OCI-LY1 (cell line): ENCODE measurements around the gene AIRE.
A peak's percentile ranks its signal among the peaks of the same experiment; 100 is the strongest.
"Not testable (repeated sequence)": the region's sequence is repeated elsewhere in the genome, so short reads cannot be mapped to it uniquely, and the experiment has no call there.

Experiments used
- H2AFZ ChIP-seq: fragments of 200-600 bp; sonication (generic), shearing (Covaris generic); 2 replicates; pipeline ENCODE4 v1.6.0; 2014; ENCODE audit warnings: antibody characterized with exemption, mild to moderate bottlenecking, low read length
- H3F3A ChIP-seq: fragments of 200-600 bp; sonication (generic), shearing (Covaris generic); 2 replicates; pipeline ENCODE4 v1.6.0; 2014; ENCODE audit warnings: mild to moderate bottlenecking, antibody characterized with exemption, low read length, moderate library complexity; ENCODE audit not compliant: insufficient read depth
- H3K27ac ChIP-seq: fragments of 200-600 bp; sonication (generic); 2 replicates; pipeline ENCODE4 v1.5.1; 2014; ENCODE audit warnings: low read length, mixed run types, mild to moderate bottlenecking, low read depth; ENCODE audit not compliant: poor library complexity, severe bottlenecking
- H3K27me3 ChIP-seq: fragments of 200-600 bp; sonication (generic); 2 replicates; pipeline ENCODE4 v1.6.0; 2014; ENCODE audit warnings: antibody characterized with exemption, mild to moderate bottlenecking, low read length, moderate library complexity; ENCODE audit not compliant: insufficient read depth
- H3K36me3 ChIP-seq: fragments of 200-600 bp; sonication (generic); 2 replicates; pipeline ENCODE4 v1.6.1; 2014; ENCODE audit warnings: mild to moderate bottlenecking, antibody characterized with exemption, low read length, moderate library complexity, mixed read lengths; ENCODE audit not compliant: insufficient read depth
- H3K4me1 ChIP-seq: fragments of 200-600 bp; sonication (generic); 2 replicates; pipeline ENCODE4 v1.5.1; 2014; ENCODE audit warnings: mild to moderate bottlenecking, low read length, moderate library complexity; ENCODE audit not compliant: insufficient read depth, severe bottlenecking
- H3K4me2 ChIP-seq: fragments of 200-600 bp; sonication (generic), shearing (Covaris generic); 2 replicates; pipeline ENCODE4 v1.6.1; 2014; ENCODE audit warnings: low read length
- H3K4me3 ChIP-seq: fragments of 200-600 bp; sonication (generic); 2 replicates; pipeline ENCODE4 v1.5.1; 2014; ENCODE audit warnings: low read length, low read depth, mild to moderate bottlenecking, mixed read lengths; ENCODE audit not compliant: poor library complexity, severe bottlenecking
- H3K79me2 ChIP-seq: fragments of 200-600 bp; shearing (Covaris generic); 2 replicates; pipeline ENCODE4 v1.6.1; 2016; ENCODE audit warnings: mixed run types, low read length, mixed read lengths; ENCODE audit not compliant: insufficient read depth
- H3K9ac ChIP-seq: fragments of 200-600 bp; sonication (generic), shearing (Covaris generic); 2 replicates; pipeline ENCODE4 v1.6.1; 2014; ENCODE audit warnings: mild to moderate bottlenecking, low read length, mixed read lengths
- H3K9me2 ChIP-seq: fragments of 200-600 bp; sonication (generic), shearing (Covaris generic); 2 replicates; pipeline ENCODE4 v1.6.1; 2014; ENCODE audit warnings: low read depth, mild to moderate bottlenecking, low read length, mixed read lengths
- H3K9me3 ChIP-seq: fragments of 200-600 bp; shearing (Covaris generic); 2 replicates; pipeline ENCODE4 v1.6.1; 2014; ENCODE audit warnings: low read length, mixed read lengths
- H4K20me1 ChIP-seq: fragments of 200-600 bp; sonication (generic), shearing (Covaris generic); 2 replicates; pipeline ENCODE4 v1.6.0; 2016; ENCODE audit warnings: mild to moderate bottlenecking, low read length; ENCODE audit not compliant: insufficient read depth
- CTCF ChIP-seq: fragments of 200-600 bp; sonication (generic), shearing (Covaris generic); IDR thresholded peaks from 2 replicates; pipeline ENCODE4 v1.5.1; 2017; ENCODE audit warnings: mild to moderate bottlenecking, antibody characterized with exemption, low read length, moderate library complexity, mixed read lengths
- EZH2 ChIP-seq: fragments of 200-600 bp; sonication (generic), shearing (Covaris generic); IDR thresholded peaks from 2 replicates; pipeline ENCODE4 v1.8.0; 2017; ENCODE audit warnings: borderline replicate concordance, mixed run types, mild to moderate bottlenecking, antibody characterized with exemption, low read length, moderate library complexity, mixed read lengths

Gene AIRE

GRCh38 chr21:44338971-44339910 lies 53.6 kb downstream of the AIRE start, which contains the start of gene CFAP410:
Gene CFAP410, minus strand, starts transcription at chr21:44339390. Its CDS starts 196 bp downstream, at chr21:44339194.
- peak within 1 kb of the TSS; percentile 74 for H3K27ac ChIP-seq
- H2AFZ ChIP-seq = no peak within 1 kb of the TSS
- H3K4me1 ChIP-seq = peaks cover 15% of the 10 kb centered on the region
- peak within 1 kb of the TSS; percentile 82 for H3K4me2 ChIP-seq
- H3K4me3 ChIP-seq = peak within 1 kb of the TSS; percentile 86
- no peaks in the 10 kb centered on the region for H3K79me2 ChIP-seq
- peaks cover 4% of the 10 kb centered on the region; the same call in 1 of the 2 replicates for H3F3A ChIP-seq
- H3K9me3 ChIP-seq = no peaks in the 10 kb centered on the region
- no peaks in the 10 kb centered on the region; the same call in 1 of the 2 replicates for H3K27me3 ChIP-seq
- no peaks in the 10 kb centered on the region for H4K20me1 ChIP-seq
- H3K9ac ChIP-seq = peak within 1 kb of the TSS; percentile 85
- no peak for TF ChIP-seq CTCF
- TF ChIP-seq EZH2 = no peak
- H3K36me3 ChIP-seq = peaks cover 10% of the 10 kb centered on the region; the same call in 1 of the 2 replicates
- no peaks in the 10 kb centered on the region for H3K9me2 ChIP-seq

- H3K9me3 ChIP-seq, H3K4me3 ChIP-seq, H4K20me1 ChIP-seq, H3K27ac ChIP-seq, H3K36me3 ChIP-seq, H3K9ac ChIP-seq, H3K4me2 ChIP-seq, H3F3A ChIP-seq, H3K9me2 ChIP-seq, H3K79me2 ChIP-seq, H2AFZ ChIP-seq, H3K27me3 ChIP-seq: not testable (repeated sequence)
- peaks cover 15% of the 10 kb centered on the region for H3K4me1 ChIP-seq
These were observed 56.2 kb downstream of the AIRE start for GRCh38 chr21:44341726-44342458.

GRCh38 chr21:44342981-44343380 lies 57.3 kb downstream of the AIRE start:
- not testable (repeated sequence) for H3K27me3 ChIP-seq, H3K36me3 ChIP-seq, H3K4me3 ChIP-seq, H3K9me3 ChIP-seq, H3K4me2 ChIP-seq, H4K20me1 ChIP-seq, H3F3A ChIP-seq, H3K9me2 ChIP-seq, H3K79me2 ChIP-seq, H3K27ac ChIP-seq, H3K9ac ChIP-seq, H2AFZ ChIP-seq
- peaks cover 13% of the 10 kb centered on the region for H3K4me1 ChIP-seq

- Histone ChIP-seq H3K4me1 (peaks cover 7% of the 10 kb centered on the region), H3K36me3 (no peaks in the 10 kb centered on the region), H3K27ac (no peak overlapping the region), H3K9me3 (no peaks in the 10 kb centered on the region), H3K4me2 (no peak overlapping the region), H3K27me3 (no peaks in the 10 kb centered on the region; the same call in 1 of the 2 replicates), H3F3A (no peaks in the 10 kb centered on the region), H4K20me1 (no peaks in the 10 kb centered on the region), H3K9me2 (no peaks in the 10 kb centered on the region), H2AFZ (no peak overlapping the region), H3K79me2 (no peaks in the 10 kb centered on the region), H3K4me3 (no peak overlapping the region), H3K9ac (no peak overlapping the region)
- TF ChIP-seq EZH2 = no peak
- no peak for TF ChIP-seq CTCF
These were observed 59.0 kb downstream of the AIRE start for GRCh38 chr21:44344541-44345183.
